CD14-positive monocyte (primary cell): Measurements from ENCODE around the gene FREM2. TPM values are rescaled to one million over a fixed set of nuclear protein-coding genes. Genes with fewer than 3 reads are reported as not detected.
A peak's percentile ranks its signal among the peaks of the same experiment; 100 is the strongest.

Experiments
- DNase-seq, 3 donors: peaks; one replicate each; pipeline ENCODE4 v3.0.0-alpha.2; 2011 to 2022
- H2AFZ ChIP-seq: 2 replicates; pipeline ENCODE4 v1.6.0; 2012; ENCODE audit warnings: mild to moderate bottlenecking, low read depth, low read length, inconsistent platforms; ENCODE audit not compliant: insufficient read depth, poor library complexity, severe bottlenecking
- H3K27ac ChIP-seq, 2 donors: 1 replicate in 1 of 2; 2 replicates in 1 of 2; pipeline ENCODE4 v1.5.1; 2012 to 2013; ENCODE audit warnings: low read length in 2 of 2, control low read depth in 1 of 2, inconsistent platforms in 1 of 2, low read depth in 1 of 2, mild to moderate bottlenecking in 1 of 2
- H3K27me3 ChIP-seq, 2 donors: one replicate each; pipeline versions ENCODE4 v1.6.0 to v1.6.1; 2011 to 2013; ENCODE audit warnings: low read length in 2 of 2; ENCODE audit not compliant: control insufficient read depth in 2 of 2, insufficient read depth in 2 of 2
- H3K36me3 ChIP-seq, 2 donors: replicated peaks in 1 of 2; 1 replicate in 1 of 2; 2 replicates in 1 of 2; pipeline versions ENCODE4 v1.5.1 to v1.6.1; 2012 to 2013; ENCODE audit warnings: low read length in 2 of 2, control low read depth in 1 of 2, inconsistent platforms in 1 of 2, mild to moderate bottlenecking in 1 of 2; ENCODE audit not compliant: insufficient read depth in 2 of 2, control insufficient read depth in 1 of 2
- H3K4me1 ChIP-seq, 2 donors: 1 replicate in 1 of 2; 2 replicates in 1 of 2; pipeline versions ENCODE4 v1.5.1 to v1.6.1; 2012 to 2013; ENCODE audit warnings: low read length in 2 of 2, control low read depth in 1 of 2, inconsistent platforms in 1 of 2, mild to moderate bottlenecking in 1 of 2, moderate library complexity in 1 of 2; ENCODE audit not compliant: insufficient read depth in 2 of 2, control insufficient read depth in 1 of 2
- H3K4me2 ChIP-seq: replicated peaks from 2 replicates; pipeline ENCODE3; 2012; ENCODE audit warnings: low read length, moderate library complexity, mild to moderate bottlenecking; ENCODE audit not compliant: poor library complexity, severe bottlenecking; ENCODE audit errors: extremely low read depth
- H3K4me3 ChIP-seq, 3 experiments: fragments of 200-600 bp in 1 of 3; sonication (generic) in 1 of 3; replicated peaks in 1 of 3; 1 replicate in 2 of 3; 2 replicates in 1 of 3; pipeline ENCODE4 v1.5.1; 2011 to 2013; ENCODE audit warnings: low read length in 3 of 3, mild to moderate bottlenecking in 3 of 3, control low read depth in 2 of 3, low read depth in 2 of 3, inconsistent platforms in 1 of 3, moderate library complexity in 1 of 3
- H3K79me2 ChIP-seq: 2 replicates; pipeline ENCODE4 v1.6.0; 2012; ENCODE audit warnings: mild to moderate bottlenecking, control low read depth, inconsistent platforms, low read length, moderate library complexity; ENCODE audit not compliant: insufficient read depth
- H3K9ac ChIP-seq: 2 replicates; pipeline ENCODE4 v1.6.0; 2017; ENCODE audit warnings: low read length, mild to moderate bottlenecking; ENCODE audit not compliant: insufficient read depth, poor library complexity, severe bottlenecking
- H3K9me3 ChIP-seq, 2 donors: replicated peaks in 1 of 2; 1 replicate in 1 of 2; 2 replicates in 1 of 2; pipeline versions ENCODE4 v1.5.1 to v1.6.1; 2012 to 2013; ENCODE audit warnings: low read length in 2 of 2, control low read depth in 1 of 2; ENCODE audit not compliant: control insufficient read depth in 1 of 2, insufficient read depth in 1 of 2
- H4K20me1 ChIP-seq: 2 replicates; pipeline ENCODE4 v1.6.0; 2012; ENCODE audit warnings: mild to moderate bottlenecking, low read length, control low read depth, moderate library complexity; ENCODE audit not compliant: insufficient read depth
- H3K27ac Mint-ChIP-seq, 7 donors: one replicate each; pipeline ENCODE4 v1.8.0; 2020; ENCODE audit warnings: mild to moderate bottlenecking in 7 of 7, mixed read lengths in 7 of 7, moderate library complexity in 6 of 7, inconsistent platforms in 2 of 7
- H3K27me3 Mint-ChIP-seq, 3 donors: one replicate each; pipeline ENCODE4 v1.8.0; 2021 to 2022; ENCODE audit warnings: low read depth in 3 of 3, mild to moderate bottlenecking in 3 of 3, mixed read lengths in 3 of 3, moderate library complexity in 3 of 3, inconsistent platforms in 1 of 3
- H3K36me3 Mint-ChIP-seq, 2 donors: one replicate each; pipeline ENCODE4 v1.8.0; 2020; ENCODE audit warnings: mixed read lengths in 2 of 2, inconsistent platforms in 1 of 2, mild to moderate bottlenecking in 1 of 2
- H3K4me1 Mint-ChIP-seq: one replicate; pipeline ENCODE4 v1.8.0; 2020; ENCODE audit warnings: mild to moderate bottlenecking, mixed read lengths
- H3K4me3 Mint-ChIP-seq, 2 donors: one replicate each; pipeline ENCODE4 v1.8.0; 2020; ENCODE audit warnings: mild to moderate bottlenecking in 2 of 2, mixed read lengths in 2 of 2, moderate library complexity in 1 of 2
- H3K9me3 Mint-ChIP-seq, 7 donors: one replicate each; pipeline ENCODE4 v1.8.0; 2020 to 2022; ENCODE audit warnings: mixed read lengths in 7 of 7, mild to moderate bottlenecking in 6 of 7, moderate library complexity in 6 of 7, inconsistent platforms in 2 of 7
- CTCF ChIP-seq: fragments of 200-600 bp; IDR thresholded peaks from one replicate; pipeline ENCODE4 v1.8.0; 2022; ENCODE audit warnings: antibody characterized with exemption, mild to moderate bottlenecking
- WGBS: methylation state at CpG from one replicate; pipeline ENCODE4 v1.1.5; 2013; ENCODE audit warnings: missing lambda C conversion rate; ENCODE audit not compliant: insufficient coverage; 5-methylcytosine and 5-hydroxymethylcytosine counted together
- intact Hi-C, 2 donors: fragments of 100-400 bp; cut with micrococcal nuclease; formaldehyde crosslinking; loops; one replicate each; pipeline versions ENCODE4 v1.15.0 to v1.15.1; 2023
- polyA plus RNA-seq, 3 donors: library from polyadenylated mRNA; depleted of rRNA in 1 of 3; unstranded in 2 of 3; stranded (reverse) in 1 of 3; fragments of 300-500 nt in 2 of 3; fragments of >200 nt in 1 of 3; fragmentation: Illumina TruSeq in 2 of 3; gene quantifications; 1 replicate in 2 of 3; 2 replicates in 1 of 3; pipeline ENCODE4 v1.2.3, GENCODE V29; 2012 to 2021

FREM2 gene
- polyA plus RNA-seq, 3 donors: not detected

- Mint-ChIP-seq H3K36me3 (no peaks in the 10 kb centered on the region), H3K27ac (no peak overlapping the region), H3K27me3 (peaks cover 0 to 4% (median 2%) of the 10 kb centered on the region in 3 donors), H3K4me1 (no peaks in the 10 kb centered on the region), H3K9me3 (no peaks in the 10 kb centered on the region), H3K4me3 (no peak overlapping the region)
- H3K27me3 ChIP-seq: no peaks in the 10 kb centered on the region
- intact Hi-C loops: no loop called here
- no peaks in the 10 kb centered on the region for H3K79me2 ChIP-seq
- no peaks in the 10 kb centered on the region for H4K20me1 ChIP-seq
- DNase-seq: no peak
- H3K9me3 ChIP-seq: no peaks in the 10 kb centered on the region
- TF ChIP-seq CTCF: no peak
- no peak overlapping the region for H3K4me3 ChIP-seq
- no peaks in the 10 kb centered on the region for H3K36me3 ChIP-seq
- no peaks in the 10 kb centered on the region for H3K4me1 ChIP-seq
- H2AFZ ChIP-seq: no peak overlapping the region
- WGBS: no CpG with 5 or more reads among the region's 2 CpGs
- H3K9ac ChIP-seq: no peak overlapping the region
- H3K4me2 ChIP-seq: no peak overlapping the region
- H3K27ac ChIP-seq: no peak overlapping the region
These were observed 68.9 kb downstream of the FREM2 start for GRCh38 chr13:38755793-38756192.

GRCh38 chr13:38758277-38758676, 71.4 kb downstream of the FREM2 start:
- H3K27me3 ChIP-seq: no peaks in the 10 kb centered on the region
- H3K36me3 Mint-ChIP-seq: no peaks in the 10 kb centered on the region
- no peaks in the 10 kb centered on the region for H3K4me1 ChIP-seq
- no peak overlapping the region for H3K4me2 ChIP-seq
- H3K4me3 ChIP-seq: no peak overlapping the region
- H3K27ac ChIP-seq: no peak overlapping the region
- H3K27ac Mint-ChIP-seq: peak overlapping the region in 1 of 7 donors; percentile 14
- no peaks in the 10 kb centered on the region for H3K36me3 ChIP-seq
- WGBS: 68% methylated on average over 5 of the region's 5 CpGs
- no peak overlapping the region for H2AFZ ChIP-seq
- H3K27me3 Mint-ChIP-seq: peaks cover 0 to 3% (median 2%) of the 10 kb centered on the region in 3 donors
- no peaks in the 10 kb centered on the region for H3K9me3 ChIP-seq
- no peak for DNase-seq
- TF ChIP-seq CTCF: no peak
- no peak overlapping the region for H3K9ac ChIP-seq
- H3K9me3 Mint-ChIP-seq: no peaks in the 10 kb centered on the region
- no peaks in the 10 kb centered on the region for H3K79me2 ChIP-seq
- H4K20me1 ChIP-seq: no peaks in the 10 kb centered on the region
- intact Hi-C loops: no loop called here
- no peak overlapping the region for H3K4me3 Mint-ChIP-seq
- no peaks in the 10 kb centered on the region for H3K4me1 Mint-ChIP-seq
